ENCODE measurements around the gene ARHGAP26.
"Not testable (repeated sequence)": the region's sequence is repeated elsewhere in the genome, so short reads cannot be mapped to it uniquely, and the experiment has no call there.

ARHGAP26 gene

DNA sequence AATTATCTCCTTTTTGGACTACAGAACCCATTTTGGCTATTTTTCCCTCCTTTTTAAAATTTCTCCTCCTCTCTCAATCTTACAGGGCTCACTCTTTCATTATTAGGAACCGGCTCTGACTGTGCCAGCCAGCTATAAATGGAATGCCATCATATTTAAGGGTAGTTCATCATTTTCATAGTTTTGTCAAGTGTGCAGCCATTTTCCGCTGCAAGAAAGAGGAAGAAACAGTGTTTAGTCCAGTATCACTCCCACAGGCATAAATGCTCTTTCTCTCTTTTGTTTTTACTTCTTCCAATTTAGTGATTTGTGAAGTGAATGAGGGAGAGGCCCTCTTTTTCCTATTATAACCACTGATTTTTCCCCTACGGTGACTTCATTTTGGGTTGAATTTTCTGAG is 343.3 kb downstream of the ARHGAP26 start:
- Histone ChIP-seq H3K36me3 (peaks cover 9% of the 10 kb centered on the region), H3K4me1 (ENCODE audit: control insufficient read depth in 1 of 2, insufficient read depth in 1 of 2, low read depth in 1 of 2, low read length in 1 of 2) (peaks cover 33 to 34% of the 10 kb centered on the region in 2 experiments), H3K27me3 (no peaks in the 10 kb centered on the region), H3K4me3 (ENCODE audit: low read depth in 1 of 2, low read length in 1 of 2) (no peak overlapping the region), H3K27ac (no peak overlapping the region), H3K9me3 (no peaks in the 10 kb centered on the region)
- TF ChIP-seq, protein P1, sequence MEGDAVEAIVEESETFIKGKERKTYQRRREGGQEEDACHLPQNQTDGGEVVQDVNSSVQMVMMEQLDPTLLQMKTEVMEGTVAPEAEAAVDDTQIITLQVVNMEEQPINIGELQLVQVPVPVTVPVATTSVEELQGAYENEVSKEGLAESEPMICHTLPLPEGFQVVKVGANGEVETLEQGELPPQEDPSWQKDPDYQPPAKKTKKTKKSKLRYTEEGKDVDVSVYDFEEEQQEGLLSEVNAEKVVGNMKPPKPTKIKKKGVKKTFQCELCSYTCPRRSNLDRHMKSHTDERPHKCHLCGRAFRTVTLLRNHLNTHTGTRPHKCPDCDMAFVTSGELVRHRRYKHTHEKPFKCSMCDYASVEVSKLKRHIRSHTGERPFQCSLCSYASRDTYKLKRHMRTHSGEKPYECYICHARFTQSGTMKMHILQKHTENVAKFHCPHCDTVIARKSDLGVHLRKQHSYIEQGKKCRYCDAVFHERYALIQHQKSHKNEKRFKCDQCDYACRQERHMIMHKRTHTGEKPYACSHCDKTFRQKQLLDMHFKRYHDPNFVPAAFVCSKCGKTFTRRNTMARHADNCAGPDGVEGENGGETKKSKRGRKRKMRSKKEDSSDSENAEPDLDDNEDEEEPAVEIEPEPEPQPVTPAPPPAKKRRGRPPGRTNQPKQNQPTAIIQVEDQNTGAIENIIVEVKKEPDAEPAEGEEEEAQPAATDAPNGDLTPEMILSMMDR (IDR thresholded peaks at IDR 0.05): no peak

DNA sequence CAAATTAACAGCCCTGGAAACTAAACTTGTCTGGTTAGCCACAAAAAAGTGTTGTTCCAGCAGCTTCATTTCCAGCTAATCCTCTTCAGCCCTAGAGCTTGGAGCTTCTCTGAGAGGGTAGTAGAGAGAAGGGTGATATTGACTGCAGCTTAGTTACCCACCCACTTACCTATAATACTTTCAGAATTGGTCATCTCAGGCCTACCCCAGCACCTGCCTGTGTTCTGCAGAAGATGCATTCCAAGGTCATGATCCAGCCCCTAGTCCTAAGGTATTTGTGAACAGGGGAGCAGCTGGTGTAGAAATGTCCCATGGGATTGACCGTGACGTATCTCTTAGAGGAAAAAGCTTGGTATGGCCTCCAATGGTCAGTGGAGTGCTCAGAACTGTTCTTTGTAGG is 344.3 kb downstream of the ARHGAP26 start:
- Histone ChIP-seq H3K27me3 (no peaks in the 10 kb centered on the region), H3K4me1 (ENCODE audit: control insufficient read depth in 1 of 2, insufficient read depth in 1 of 2, low read depth in 1 of 2, low read length in 1 of 2) (peaks cover 43 to 45% of the 10 kb centered on the region in 2 experiments), H3K4me3 (ENCODE audit: low read depth in 1 of 2, low read length in 1 of 2) (no peak overlapping the region), H3K9me3 (no peaks in the 10 kb centered on the region), H3K27ac (peak overlapping the region; percentile 23), H3K36me3 (peaks cover 9% of the 10 kb centered on the region)
- TF ChIP-seq, protein P1 (IDR thresholded peaks at IDR 0.05): no peak

DNA sequence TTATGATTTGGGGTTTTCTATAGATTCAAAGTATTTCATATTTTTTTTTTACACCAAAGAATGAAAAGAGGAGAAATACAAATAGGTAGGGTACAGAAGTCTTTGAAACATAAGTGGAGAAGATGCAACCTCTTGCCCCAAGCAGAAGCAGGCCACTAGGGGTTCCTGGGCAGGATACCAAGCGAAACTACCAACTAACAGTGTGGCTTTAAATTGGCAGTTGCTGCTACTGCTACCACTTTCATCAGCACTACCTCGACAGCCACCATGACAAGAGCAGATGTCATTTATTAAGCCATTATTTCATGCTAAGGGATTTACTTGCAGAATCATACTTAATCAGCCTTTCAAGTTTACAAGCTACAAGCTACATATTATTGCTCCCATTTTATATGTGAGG is 345.2 kb downstream of the ARHGAP26 start:
- TF ChIP-seq, protein P1 (IDR thresholded peaks at IDR 0.05): no peak
- H3K27me3 ChIP-seq: no peaks in the 10 kb centered on the region
- peaks cover 48% of the 10 kb centered on the region in 2 experiments for H3K4me1 ChIP-seq (ENCODE audit: control insufficient read depth in 1 of 2, insufficient read depth in 1 of 2, low read depth in 1 of 2, low read length in 1 of 2)
- H3K9me3 ChIP-seq: no peaks in the 10 kb centered on the region
- no peak overlapping the region for H3K4me3 ChIP-seq (ENCODE audit: low read depth in 1 of 2, low read length in 1 of 2)
- peaks cover 9% of the 10 kb centered on the region for H3K36me3 ChIP-seq
- H3K27ac ChIP-seq: peak overlapping the region; percentile 20

DNA sequence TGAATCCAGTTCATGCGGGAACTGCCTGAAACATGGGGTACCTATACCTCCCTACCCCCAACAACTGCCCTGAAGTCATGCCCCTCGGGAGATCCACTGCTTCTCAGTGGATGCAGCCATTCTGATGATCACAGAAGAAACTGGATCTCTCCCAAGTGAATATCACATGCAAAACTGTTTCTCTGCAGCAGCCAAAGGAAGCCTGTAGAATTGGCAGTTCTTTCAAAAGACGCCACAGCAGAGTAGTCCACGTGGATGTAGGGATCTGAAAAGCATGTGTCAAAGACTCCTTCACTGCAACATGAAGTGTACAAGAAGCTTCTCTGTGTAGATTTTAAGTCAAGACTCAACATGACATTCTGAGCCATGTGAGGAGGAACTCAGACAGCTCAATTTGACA is 346.6 kb downstream of the ARHGAP26 start:
- peaks cover 51 to 52% of the 10 kb centered on the region in 2 experiments for H3K4me1 ChIP-seq (ENCODE audit: control insufficient read depth in 1 of 2, insufficient read depth in 1 of 2, low read depth in 1 of 2, low read length in 1 of 2)
- no peaks in the 10 kb centered on the region for H3K27me3 ChIP-seq
- TF ChIP-seq, protein P1 (IDR thresholded peaks at IDR 0.05): no peak
- no peak overlapping the region for H3K4me3 ChIP-seq (ENCODE audit: low read depth in 1 of 2, low read length in 1 of 2)
- H3K27ac ChIP-seq: peak overlapping the region; percentile 99
- H3K36me3 ChIP-seq: peaks cover 10% of the 10 kb centered on the region
- H3K9me3 ChIP-seq: no peaks in the 10 kb centered on the region

DNA sequence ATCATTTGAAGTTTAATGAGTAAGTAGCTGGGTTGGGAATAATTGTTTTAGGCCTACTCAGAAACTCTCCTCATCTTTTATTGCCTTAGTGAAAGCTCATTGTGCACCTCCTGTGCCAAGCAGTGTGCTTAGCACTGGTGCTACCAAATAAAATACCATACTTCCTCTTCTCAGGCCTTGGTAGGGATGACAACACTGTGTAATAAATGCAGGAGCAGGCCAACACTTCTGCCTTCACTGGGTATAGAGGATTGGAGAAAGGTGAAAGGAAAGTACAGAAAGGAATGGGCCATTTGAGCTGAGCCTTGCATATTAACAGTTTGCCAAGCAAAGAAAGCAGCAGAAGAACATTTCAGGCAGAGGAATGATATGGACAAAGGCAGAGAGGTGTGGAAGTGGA is 347.6 kb downstream of the ARHGAP26 start:
- TF ChIP-seq, protein P1 (IDR thresholded peaks at IDR 0.05): no peak
- H3K27ac ChIP-seq: peak overlapping the region; percentile 99
- peaks cover 51 to 53% of the 10 kb centered on the region in 2 experiments for H3K4me1 ChIP-seq (ENCODE audit: control insufficient read depth in 1 of 2, insufficient read depth in 1 of 2, low read depth in 1 of 2, low read length in 1 of 2)
- H3K4me3 ChIP-seq (ENCODE audit: low read depth in 1 of 2, low read length in 1 of 2): peak overlapping the region in 1 of 2 experiments; percentile 9
- H3K36me3 ChIP-seq: peaks cover 8% of the 10 kb centered on the region
- H3K9me3 ChIP-seq: no peaks in the 10 kb centered on the region
- no peaks in the 10 kb centered on the region for H3K27me3 ChIP-seq

DNA sequence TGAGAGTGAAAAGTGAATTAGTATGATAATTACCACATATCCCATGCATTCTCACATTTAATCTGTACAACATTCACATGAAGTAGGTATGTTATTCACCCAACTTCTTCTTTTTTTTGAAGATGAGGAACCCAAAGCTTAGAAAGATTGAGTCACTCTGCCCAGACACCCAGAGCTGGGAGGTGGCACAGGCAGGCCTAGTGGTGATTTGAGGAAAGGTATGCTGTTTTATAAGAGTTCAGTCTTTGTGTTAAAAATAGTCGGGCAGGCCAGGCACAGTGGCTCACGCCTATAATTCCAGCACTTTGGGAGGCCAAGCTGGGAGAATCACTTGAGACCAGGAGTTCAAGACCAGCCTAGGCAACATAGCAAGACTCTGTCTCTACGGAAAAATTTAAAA is 348.0 kb downstream of the ARHGAP26 start:
- Histone ChIP-seq H3K27me3 (no peaks in the 10 kb centered on the region), H3K4me3 (ENCODE audit: low read depth in 1 of 2, low read length in 1 of 2) (peak overlapping the region; percentile 1 to 47), H3K27ac (peak overlapping the region; percentile 99), H3K9me3 (no peaks in the 10 kb centered on the region), H3K36me3 (peaks cover 11% of the 10 kb centered on the region), H3K4me1 (ENCODE audit: control insufficient read depth in 1 of 2, insufficient read depth in 1 of 2, low read depth in 1 of 2, low read length in 1 of 2) (peaks cover 51 to 53% of the 10 kb centered on the region in 2 experiments)
- TF ChIP-seq, protein P1 (IDR thresholded peaks at IDR 0.05): peak; percentile 81

DNA sequence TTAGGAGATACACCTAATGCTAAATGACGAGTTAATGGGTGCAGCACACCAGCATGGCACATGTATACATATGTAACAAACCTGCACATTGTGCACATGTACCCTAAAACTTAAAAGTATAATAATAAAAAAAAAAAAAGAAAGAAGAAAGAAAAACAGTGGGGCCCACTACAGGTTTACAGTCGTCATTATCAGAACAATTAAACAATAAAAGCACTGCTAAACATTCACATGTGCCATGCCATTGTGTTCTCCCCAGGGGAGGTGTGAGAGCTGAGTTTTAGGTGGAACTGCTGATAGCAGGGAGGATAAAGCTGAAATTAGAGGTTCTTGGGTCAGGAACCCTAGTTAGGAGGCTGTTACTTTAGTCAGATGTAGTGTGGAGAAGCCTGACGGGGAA is 348.6 kb downstream of the ARHGAP26 start:
- H3K9me3 ChIP-seq, H3K27me3 ChIP-seq: not testable (repeated sequence)
- Histone ChIP-seq H3K36me3 (peaks cover 11% of the 10 kb centered on the region), H3K4me1 (ENCODE audit: control insufficient read depth in 1 of 2, insufficient read depth in 1 of 2, low read depth in 1 of 2, low read length in 1 of 2) (peaks cover 51 to 55% of the 10 kb centered on the region in 2 experiments), H3K27ac (peak overlapping the region; percentile 99), H3K4me3 (ENCODE audit: low read depth in 1 of 2, low read length in 1 of 2) (peak overlapping the region; percentile 27 to 47)

Measured in neutrophil (primary cell).